Cardiac septum (tissue), 1 donor: Measurements from ENCODE around the gene SLC25A41. TPM values are rescaled to one million over a fixed set of nuclear protein-coding genes. Genes with fewer than 3 reads are reported as not detected.

Experiments
- DNase-seq: peaks from one replicate; pipeline ENCODE4 v3.0.0-alpha.2; 2020; ENCODE audit warnings: low spot score
- intact Hi-C: fragments of 100-400 bp; cut with DNase I; formaldehyde crosslinking; loops from one replicate; pipeline ENCODE4 v1.14.0; 2022
- long read RNA-seq: library from polyadenylated mRNA; unstranded; transcript quantifications from one replicate; pipeline ENCODE4 v2.0.0, GENCODE V29; 2021
- total RNA-seq: library from RNA; stranded (reverse); fragmentation: NEBNext Ultra II Directional; extraction: Animal tissue kit (Norgen Biotek cat#: 25700); gene quantifications from one replicate; pipeline ENCODE4 v1.2.1, GENCODE V29; 2021
- donor health status: DM: no; HTN: no; CAD: no.

Gene SLC25A41
- total RNA-seq = 0.83 TPM
- long read RNA-seq, partial matches to known transcripts = 8 of 69 reads
- long read RNA-seq, other reads (novel, unspliced or antisense) = 61 of 69 reads

DNA sequence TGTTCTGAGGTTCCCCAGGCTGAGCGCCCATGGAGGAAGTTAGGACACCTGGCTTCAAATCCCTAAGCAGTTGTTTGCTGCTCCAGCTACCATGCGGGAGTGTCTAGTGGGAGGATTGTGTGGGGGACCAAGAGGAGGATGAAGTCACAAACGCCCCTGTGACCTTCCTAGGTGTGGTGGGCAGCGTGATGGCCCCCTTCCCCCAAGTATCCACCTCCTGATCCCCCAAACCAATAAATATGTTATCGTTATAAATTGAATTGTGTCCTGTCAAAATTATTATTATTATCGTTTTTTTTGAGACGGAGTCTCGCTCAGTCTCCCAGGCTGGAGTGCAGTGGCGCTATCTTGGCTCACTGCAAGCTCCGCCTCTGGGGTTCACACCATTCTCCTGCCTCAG is at the start of gene SLC25A41:
Gene SLC25A41 (minus strand): TSS at position 101 of the 400 bp plus-strand sequence. CDS start 70 bp downstream, at position 31.
- DNase-seq = no peak
- intact Hi-C loops = no loop called here

DNA sequence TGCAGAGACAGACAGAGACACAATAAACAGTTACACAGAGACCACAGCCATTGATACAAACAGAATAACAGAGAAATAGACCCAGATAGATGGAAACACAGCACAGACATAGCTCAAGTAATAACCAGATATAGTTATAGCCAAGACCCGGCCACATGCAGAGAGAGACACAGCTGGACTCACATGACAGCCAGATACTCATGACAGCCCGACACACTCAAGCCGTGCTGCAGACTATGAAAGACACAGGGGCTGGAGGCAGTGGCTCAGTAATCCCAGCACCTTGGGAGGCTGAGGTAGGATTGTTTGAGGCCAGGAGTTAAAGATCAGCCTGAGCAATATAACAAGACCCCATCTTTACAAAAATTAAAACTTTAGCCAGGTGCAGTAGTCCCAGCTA is 49.7 kb upstream of the SLC25A41 start:
- DNase-seq = no peak
- intact Hi-C loops = no loop called here

GRCh38 chr19:6482343-6482686 is 48.8 kb upstream of the SLC25A41 start:
- intact Hi-C loops = no loop called here
- no peak for DNase-seq

DNA sequence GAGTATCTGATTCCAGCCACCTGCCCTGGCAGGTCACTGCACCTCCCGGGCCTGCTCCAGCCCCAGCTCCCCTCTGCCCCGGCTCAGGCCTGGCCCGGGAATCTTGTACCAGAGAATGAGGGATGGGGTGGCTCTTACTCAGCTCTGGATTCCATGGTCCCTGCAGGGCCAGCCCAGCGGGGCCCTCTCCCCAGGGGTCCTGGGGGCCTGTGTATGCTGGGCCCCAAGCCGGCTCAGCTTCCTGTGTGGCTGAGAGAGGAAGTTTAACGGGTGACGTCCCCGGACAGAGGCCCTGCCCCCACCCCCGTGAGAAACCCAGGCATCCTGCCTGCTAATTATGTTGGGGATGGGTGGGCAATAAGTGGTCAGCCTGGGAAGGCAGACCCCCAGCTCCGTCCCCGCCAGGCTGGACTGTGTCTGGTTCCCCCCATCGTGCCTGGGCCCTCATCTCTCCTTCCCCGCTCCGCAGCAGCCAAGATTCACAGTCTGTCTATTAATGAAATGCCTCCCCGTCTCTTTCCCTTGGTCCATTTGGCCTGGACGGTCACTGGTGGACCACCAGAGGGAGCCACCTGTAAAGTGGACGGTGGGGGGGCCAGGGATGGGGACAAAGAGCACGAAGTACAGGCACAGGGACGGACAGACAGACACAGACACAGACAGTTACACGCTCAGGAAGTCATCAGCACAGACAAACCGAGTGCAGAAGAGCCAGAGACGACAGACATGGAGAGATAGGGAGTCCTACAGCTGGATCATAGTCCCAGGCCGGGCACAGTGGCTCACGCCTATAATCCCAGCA is 48.2 kb upstream of the SLC25A41 start, which contains the start of gene DENND1C:
Gene DENND1C (minus strand): TSS at position 247 of the 802 bp plus-strand sequence. CDS start 92 bp downstream, at position 155.
- DNase-seq = peak; percentile 87
- intact Hi-C loops = no loop called here

GRCh38 chr19:6480848-6481415 is 47.4 kb upstream of the SLC25A41 start:
- intact Hi-C loops = no loop called here
- DNase-seq = no peak

DNA sequence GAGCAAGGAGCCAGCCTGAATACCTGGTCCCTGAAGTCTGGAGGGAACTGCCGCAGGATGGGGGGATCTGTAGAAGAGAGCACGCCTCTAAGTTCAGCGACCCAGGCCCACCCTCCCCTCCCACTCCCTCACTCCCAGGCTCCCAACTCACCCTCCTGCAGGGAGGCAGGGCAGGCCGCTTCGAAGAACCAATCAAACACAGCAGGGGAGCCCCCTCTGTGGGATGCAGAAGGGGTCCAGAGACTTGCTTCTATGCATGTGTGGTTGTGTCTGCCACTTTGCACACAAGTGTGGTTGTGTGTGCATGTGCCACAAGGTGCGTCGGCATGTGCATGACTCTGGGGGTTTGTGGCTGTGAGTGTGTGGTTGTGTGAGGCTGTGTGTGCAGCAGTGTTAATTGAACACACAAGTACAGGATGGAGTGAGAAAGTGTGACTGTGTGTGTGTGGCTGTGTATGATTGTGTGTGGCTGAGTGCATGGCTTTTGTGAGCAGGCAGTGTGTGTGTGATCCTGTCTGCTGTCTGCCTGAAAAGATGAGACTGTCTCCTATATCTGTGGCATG is 46.4 kb upstream of the SLC25A41 start:
- DNase-seq = no peak

GRCh38 chr19:6478815-6479214 is 45.3 kb upstream of the SLC25A41 start:
- DNase-seq = no peak
- intact Hi-C loops = no loop called here

More for the DNA sequence above, 46.4 kb upstream of the SLC25A41 start:
- intact Hi-C loops = no loop called here

DNA sequence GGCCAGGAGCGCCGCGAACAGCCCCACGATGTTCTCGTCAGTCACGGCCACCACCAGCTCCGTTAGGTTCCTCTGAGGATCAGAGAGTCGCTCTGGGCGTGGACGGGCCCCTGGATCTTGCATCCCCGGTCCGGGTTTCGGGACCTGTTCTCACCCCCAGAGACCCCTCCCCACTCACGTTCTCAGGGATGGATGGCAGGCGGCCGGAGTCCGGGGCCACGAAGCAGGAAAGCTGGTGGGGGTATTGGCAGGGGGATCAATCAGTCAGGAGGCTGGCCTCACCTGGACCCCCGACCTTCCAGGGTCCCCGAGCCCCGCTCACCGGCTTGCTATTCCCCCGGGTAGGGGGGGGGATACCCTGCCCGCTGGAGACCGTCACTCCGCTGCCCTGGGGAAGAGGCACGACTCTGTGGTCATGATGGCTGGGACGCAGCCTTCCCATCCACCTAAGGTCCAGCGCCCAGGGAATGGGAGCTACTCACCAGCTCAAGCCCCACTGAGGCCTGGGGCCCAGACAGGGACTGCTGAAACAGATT is 43.4 kb upstream of the SLC25A41 start:
- no peak for DNase-seq
- intact Hi-C loops = no loop called here

- intact Hi-C loops = no loop called here
- no peak for DNase-seq
Measured at GRCh38 chr19:6476155-6476895, 42.8 kb upstream of the SLC25A41 start.

GRCh38 chr19:6475321-6476108 is 42.0 kb upstream of the SLC25A41 start:
- intact Hi-C loops = no loop called here
- no peak for DNase-seq

DNA sequence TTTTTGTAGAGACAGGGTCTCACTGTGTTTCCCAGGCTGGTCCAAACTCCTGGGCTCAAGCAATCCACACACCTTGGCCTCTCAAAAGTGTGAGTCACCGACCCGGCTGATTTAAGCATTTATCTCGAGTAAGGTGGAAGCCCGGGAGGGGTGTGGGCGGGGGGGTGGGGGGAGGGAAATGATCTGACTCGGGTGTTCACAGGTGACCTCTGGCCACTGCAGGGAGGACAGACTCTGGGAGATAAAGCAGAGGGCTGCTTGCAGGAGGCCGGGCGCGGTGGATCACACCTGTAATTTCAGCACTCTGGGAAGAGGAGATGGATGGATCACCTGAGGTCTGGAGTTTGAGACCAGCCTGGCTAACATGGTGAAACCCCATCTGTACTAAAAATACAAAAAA is 40.1 kb upstream of the SLC25A41 start:
- intact Hi-C loops = no loop called here

GRCh38 chr19:6472713-6473112 is 39.1 kb upstream of the SLC25A41 start:
- no peak for DNase-seq
- intact Hi-C loops = no loop called here

More for the DNA sequence above, 40.1 kb upstream of the SLC25A41 start:
- no peak for DNase-seq

DNA sequence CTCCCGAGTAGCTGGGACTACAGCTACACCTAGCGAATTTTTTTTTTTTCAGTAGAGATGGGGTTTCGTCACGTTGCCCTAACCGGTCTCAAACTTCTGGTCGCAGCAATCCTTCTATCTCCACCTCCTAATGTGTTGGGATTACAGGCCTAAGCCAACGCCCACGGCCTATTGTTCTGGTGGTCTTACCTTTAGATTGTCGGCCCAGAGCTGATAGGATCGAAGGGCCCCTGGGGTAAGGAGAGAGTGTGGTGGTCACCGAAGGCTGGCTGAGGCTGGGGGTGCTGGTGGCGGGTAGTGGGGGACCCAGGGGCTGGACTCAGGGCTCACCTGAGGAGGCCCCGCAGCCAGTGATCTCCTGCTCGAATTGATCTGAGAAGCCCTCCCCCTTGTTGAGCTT is 37.5 kb upstream of the SLC25A41 start:
- intact Hi-C loops = no loop called here

GRCh38 chr19:6470173-6470572 is 36.6 kb upstream of the SLC25A41 start:
- intact Hi-C loops = no loop called here
- no peak for DNase-seq

More for the DNA sequence above, 37.5 kb upstream of the SLC25A41 start:
- no peak for DNase-seq

DNA sequence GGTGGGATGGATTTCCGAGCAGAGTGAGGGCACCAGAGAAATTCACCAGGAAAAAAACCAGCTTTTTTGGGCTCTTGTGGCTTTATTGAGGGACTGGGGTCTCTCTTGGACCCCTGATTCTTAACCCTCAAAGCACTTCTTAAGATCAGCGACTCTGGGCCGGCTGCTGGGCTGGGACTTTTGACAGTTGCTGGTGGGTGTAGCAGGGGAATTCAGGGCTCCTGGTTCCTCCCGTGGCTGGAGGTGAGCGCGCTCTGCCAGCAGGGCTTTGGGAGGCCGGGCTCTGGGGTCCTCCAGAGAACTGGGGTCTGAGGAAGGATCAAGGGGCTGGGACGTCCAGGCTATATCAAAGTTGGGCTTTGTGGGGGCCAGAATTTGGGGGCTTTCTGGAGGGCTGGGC is 33.8 kb upstream of the SLC25A41 start:
- intact Hi-C loops = no loop called here
- no peak for DNase-seq

- intact Hi-C loops = no loop called here
- no peak for DNase-seq
Measured at GRCh38 chr19:6466526-6467248, 33.1 kb upstream of the SLC25A41 start.

- intact Hi-C loops = no loop called here
- DNase-seq = no peak
Measured at GRCh38 chr19:6465663-6466062, 32.1 kb upstream of the SLC25A41 start.

- intact Hi-C loops = no loop called here
- DNase-seq = no peak
Measured at GRCh38 chr19:6465006-6465405, 31.4 kb upstream of the SLC25A41 start.
